Stimulated activated CD8-positive, alpha-beta memory T cell treated with anti-CD3 and anti-CD28 coated beads, Interleukin-15, amount 100 ng/mL, for 1 hour (primary cell): ENCODE measurements around the gene ANKRD17.
"Not testable (repeated sequence)": the region's sequence is repeated elsewhere in the genome, so short reads cannot be mapped to it uniquely, and the experiment has no call there.

Experiments
- DNase-seq: peaks from one replicate; pipeline ENCODE4 v3.0.0-alpha.2; 2020; ENCODE audit warnings: low read depth

ANKRD17 gene

DNA sequence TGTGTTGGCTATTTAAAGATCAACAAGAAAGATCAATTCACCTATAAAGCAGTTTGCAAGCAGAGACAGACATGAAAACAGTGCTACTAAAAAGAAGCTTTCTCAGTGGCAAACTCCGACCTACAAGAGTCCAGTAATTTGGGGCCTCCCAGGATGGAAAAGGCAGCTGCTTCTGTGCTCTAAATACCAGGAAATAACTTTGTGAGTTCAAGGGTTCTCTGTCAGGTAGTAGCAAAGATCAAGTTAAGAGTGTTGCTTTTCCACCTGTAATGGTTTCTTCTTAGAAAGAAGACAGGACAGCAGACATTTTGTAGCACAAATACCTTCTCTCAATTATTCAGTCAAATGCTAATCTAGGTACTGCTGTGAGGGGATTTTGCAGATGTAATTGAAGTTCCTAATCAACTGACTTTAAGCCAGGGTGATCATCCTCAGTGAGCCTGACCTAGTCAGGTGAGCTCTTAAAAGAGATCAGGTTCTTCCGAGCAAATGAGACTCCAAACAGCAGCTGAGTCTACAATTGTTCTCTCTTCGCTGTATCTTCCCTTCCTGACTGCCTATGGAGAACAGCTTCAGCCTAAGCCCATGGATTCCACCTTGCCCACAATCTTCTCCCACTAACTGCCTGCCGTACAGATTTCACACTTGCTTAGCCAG, 13.5 kb downstream of the ANKRD17 start:
- DNase-seq = no peak

- no peak for DNase-seq
Observed at GRCh38 chr4:73237044-73237443, 21.6 kb downstream of the ANKRD17 start.

- DNase-seq = no peak
Observed at GRCh38 chr4:73236151-73236550, 22.4 kb downstream of the ANKRD17 start.

- no peak for DNase-seq
Observed at GRCh38 chr4:73234712-73235111, 23.9 kb downstream of the ANKRD17 start.

GRCh38 chr4:73231518-73232487, 26.8 kb downstream of the ANKRD17 start:
- no peak for DNase-seq

DNA sequence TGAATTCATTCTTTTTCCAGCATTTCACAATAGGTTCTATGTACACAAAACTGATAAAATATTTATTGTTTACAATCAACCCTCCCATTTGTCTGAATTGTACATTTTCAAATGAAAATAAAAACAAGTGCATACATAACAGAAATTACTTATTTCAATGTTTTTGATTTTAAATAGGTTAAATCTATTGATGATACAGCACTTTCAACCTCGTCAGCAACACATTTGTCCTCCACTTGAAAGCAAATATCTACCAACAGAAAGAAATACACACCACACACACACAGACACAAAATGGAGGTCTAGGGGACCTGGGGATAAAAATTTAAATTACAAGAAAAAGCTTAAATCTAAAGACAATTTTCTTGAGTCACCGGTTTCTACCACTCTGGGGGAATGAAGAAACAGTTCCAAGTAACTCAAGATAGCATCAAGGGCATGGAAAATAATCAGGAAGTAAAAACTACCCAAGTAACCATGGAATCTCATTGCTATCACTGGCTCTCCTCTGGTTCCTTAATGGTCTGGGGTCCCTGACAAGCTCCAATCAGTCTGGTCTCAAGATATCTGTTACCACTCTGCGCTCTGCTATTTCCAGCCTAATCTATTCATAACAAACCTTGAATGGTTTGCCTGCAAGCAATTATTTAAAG, 27.6 kb downstream of the ANKRD17 start:
- no peak for DNase-seq

- not testable (repeated sequence) for DNase-seq
Observed at GRCh38 chr4:73228800-73229199, 29.8 kb downstream of the ANKRD17 start.

DNA sequence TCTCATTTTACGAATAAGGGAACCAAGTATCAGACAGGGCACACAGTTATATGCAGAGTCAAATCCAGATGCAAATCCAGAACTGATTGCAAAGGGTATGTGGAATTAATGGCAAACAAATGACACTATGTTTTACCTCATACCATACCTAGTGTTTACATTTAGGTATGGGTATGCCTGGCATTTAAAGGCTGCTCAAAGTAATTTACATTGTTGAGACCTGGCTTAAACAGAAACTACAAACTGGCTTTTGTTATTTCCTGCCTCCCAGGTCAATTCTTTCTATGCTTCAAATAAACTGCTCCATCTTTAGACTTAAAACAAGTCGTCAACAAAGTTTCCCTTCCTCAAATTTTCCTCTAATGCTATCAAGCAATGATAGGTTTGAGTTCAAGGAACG, 33.7 kb downstream of the ANKRD17 start:
- DNase-seq = no peak

DNA sequence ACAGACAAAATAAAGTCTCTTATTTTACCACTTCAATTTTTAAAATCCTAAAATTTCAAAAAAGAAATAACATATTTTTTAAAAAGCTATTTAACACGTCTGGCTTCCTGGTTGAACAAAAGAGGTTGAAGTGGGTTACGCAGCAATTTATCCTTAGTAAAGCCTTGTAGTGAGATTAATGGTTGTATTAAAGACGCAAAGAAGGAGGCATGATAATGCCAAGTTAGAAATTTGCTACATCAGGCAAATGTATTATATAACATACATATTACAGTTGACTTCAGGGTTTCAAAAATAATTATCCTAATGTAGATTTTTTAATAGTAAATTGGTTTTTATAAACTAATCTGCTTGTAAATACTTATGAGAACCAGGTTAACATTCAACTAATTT, 35.3 kb downstream of the ANKRD17 start:
- no peak for DNase-seq

DNA sequence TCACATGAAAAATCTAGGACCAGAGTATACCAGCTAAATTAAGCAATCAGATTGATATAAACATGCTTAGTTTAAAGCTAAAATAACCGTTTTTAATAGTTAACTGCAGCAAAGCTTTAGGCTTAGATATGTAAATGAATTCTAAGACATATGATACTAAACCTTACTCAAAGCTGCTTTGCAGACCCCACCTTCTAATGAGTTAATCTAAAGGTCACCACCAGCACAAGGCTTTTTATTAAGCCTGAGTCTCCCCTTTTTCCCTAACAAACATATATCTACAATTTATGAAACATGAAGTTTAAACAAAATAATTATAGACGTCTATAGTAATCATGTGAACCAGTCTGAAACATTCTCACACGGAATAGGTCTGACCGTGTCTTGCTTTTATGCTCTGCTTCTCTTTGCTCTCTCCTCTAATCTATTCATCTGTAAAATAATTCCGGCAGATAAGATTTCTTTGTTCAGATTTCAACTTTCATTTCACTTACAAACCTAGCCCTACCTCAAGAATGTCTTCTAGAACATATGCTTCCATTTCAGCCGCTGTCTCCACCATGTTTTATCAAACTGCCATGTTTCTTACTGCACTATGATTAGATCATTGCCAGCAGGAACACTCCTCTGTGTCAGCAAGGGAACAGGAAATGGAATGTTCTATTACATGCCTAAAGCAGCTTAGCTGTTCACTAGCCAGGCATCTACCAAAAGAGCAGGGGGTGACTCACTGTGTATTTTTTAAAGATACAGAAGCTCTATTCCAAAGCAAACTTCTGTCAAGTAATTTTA, 35.9 kb downstream of the ANKRD17 start:
- peak; percentile 21 for DNase-seq

GRCh38 chr4:73221734-73222133, 36.9 kb downstream of the ANKRD17 start:
- DNase-seq = no peak

DNA sequence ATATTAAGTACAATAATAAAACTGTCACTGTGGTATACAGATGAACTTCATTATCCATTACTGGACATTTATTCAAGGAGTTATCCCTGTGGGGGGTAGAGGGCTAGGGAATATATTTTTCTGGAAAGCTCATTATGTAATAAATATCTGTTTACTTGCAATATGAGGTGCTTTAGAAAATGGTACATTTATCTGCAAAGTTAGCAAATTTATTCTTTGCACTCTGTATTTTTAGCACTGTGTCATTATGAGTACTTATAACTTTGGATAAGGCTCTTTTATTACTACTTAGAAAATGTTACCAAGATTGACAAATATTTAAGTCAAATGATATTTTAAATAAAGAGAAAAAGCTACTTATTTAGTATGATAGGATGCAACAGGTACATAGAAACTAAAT, 37.8 kb downstream of the ANKRD17 start:
- no peak for DNase-seq

- no peak for DNase-seq
Observed at GRCh38 chr4:73213916-73214653, 44.5 kb downstream of the ANKRD17 start.

GRCh38 chr4:73212982-73213730, 45.4 kb downstream of the ANKRD17 start:
- no peak for DNase-seq

- DNase-seq = no peak
Observed at GRCh38 chr4:73211968-73212367, 46.6 kb downstream of the ANKRD17 start.

- DNase-seq = no peak
Observed at GRCh38 chr4:73208376-73208775, 50.2 kb downstream of the ANKRD17 start.

- DNase-seq = no peak
Observed at GRCh38 chr4:73206236-73206635, 52.4 kb downstream of the ANKRD17 start.

DNA sequence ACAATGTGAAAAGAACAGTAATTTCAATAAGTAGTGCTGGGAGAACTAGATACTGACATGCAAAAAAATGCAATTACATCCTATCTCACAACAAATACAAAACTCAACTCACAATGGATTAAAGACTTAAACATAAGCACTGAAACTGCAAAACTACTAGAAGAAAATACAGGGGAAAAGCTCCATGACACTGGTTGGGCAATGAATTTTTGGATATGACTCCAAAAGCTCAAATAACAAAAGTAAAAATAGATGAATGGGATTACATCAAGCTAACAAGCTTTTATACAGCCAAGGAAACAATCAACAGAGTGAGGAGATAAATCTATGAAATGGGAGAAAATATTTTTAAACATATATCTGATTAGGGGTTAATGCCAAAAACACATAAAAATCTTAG, 53.1 kb downstream of the ANKRD17 start:
- DNase-seq = no peak

DNA sequence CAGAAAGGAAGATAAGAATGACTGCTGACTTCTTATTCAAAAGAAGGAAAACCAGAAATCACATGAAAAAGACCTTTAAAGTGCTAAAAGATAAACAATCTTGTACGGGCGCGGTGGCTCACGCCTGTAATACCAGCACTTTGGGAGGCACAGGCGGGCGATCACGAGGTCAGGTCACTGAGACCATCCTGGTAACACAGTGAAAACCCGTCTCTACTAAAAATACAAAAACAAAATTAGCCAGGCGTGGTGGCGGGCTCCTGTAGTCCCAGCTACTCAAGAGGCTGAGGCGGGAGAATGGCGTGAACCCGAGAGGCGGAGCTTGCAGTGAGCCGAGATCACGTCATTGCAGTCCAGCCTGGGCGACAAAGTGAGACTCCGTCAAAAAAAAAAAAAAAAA, 54.6 kb downstream of the ANKRD17 start:
- not testable (repeated sequence) for DNase-seq

- no peak for DNase-seq
Observed at GRCh38 chr4:73197220-73197619, 61.4 kb downstream of the ANKRD17 start.

- no peak for DNase-seq
Observed at GRCh38 chr4:73194064-73194463, 64.5 kb downstream of the ANKRD17 start.
